Osteoblast (primary cell): Measurements from ENCODE around the gene CDH4. TPM values are rescaled to one million over a fixed set of nuclear protein-coding genes. Genes with fewer than 3 reads are reported as not detected.

Source experiments
- DNase-seq: peaks from one replicate; pipeline ENCODE4 v3.0.0; 2011; ENCODE audit warnings: low spot score, mixed read lengths; ENCODE audit not compliant: insufficient read length; ENCODE audit errors: missing footprints
- H2AFZ ChIP-seq: 2 replicates; pipeline ENCODE4 v1.6.0; 2011; ENCODE audit warnings: mild to moderate bottlenecking, low read length
- H3K27ac ChIP-seq: 2 replicates; pipeline ENCODE4 v1.5.1; 2011; ENCODE audit warnings: mild to moderate bottlenecking, low read depth, low read length, moderate library complexity
- H3K27me3 ChIP-seq: 2 replicates; pipeline ENCODE4 v1.6.0; 2012; ENCODE audit warnings: mild to moderate bottlenecking, control low read depth, inconsistent platforms, low read length, moderate library complexity; ENCODE audit not compliant: insufficient read depth
- H3K36me3 ChIP-seq: 2 replicates; pipeline ENCODE4 v1.5.1; 2011; ENCODE audit warnings: mild to moderate bottlenecking, low read length, control low read depth, moderate library complexity; ENCODE audit not compliant: insufficient read depth
- H3K4me1 ChIP-seq: 2 replicates; pipeline ENCODE4 v1.5.1; 2011; ENCODE audit warnings: mild to moderate bottlenecking, low read length, control low read depth, moderate library complexity; ENCODE audit not compliant: insufficient read depth
- H3K4me2 ChIP-seq: 2 replicates; pipeline ENCODE4 v1.6.0; 2011; ENCODE audit warnings: mild to moderate bottlenecking, low read length; ENCODE audit not compliant: insufficient read depth
- H3K4me3 ChIP-seq: fragments of 200-600 bp; sonication (generic); 3 replicates; pipeline ENCODE4 v1.5.1; 2012; ENCODE audit warnings: mild to moderate bottlenecking, low read length, inconsistent platforms; ENCODE audit not compliant: insufficient read depth
- H3K79me2 ChIP-seq: 2 replicates; pipeline ENCODE4 v1.6.0; 2012; ENCODE audit warnings: mild to moderate bottlenecking, low read length, control low read depth, inconsistent platforms; ENCODE audit not compliant: insufficient read depth
- H3K9me3 ChIP-seq: 2 replicates; pipeline ENCODE4 v1.5.1; 2011; ENCODE audit warnings: low read depth, low read length, control low read depth
- H4K20me1 ChIP-seq: 2 replicates; pipeline ENCODE4 v1.6.0; 2012; ENCODE audit warnings: mild to moderate bottlenecking, low read length, control low read depth; ENCODE audit not compliant: insufficient read depth
- total RNA-seq: library from RNA; depleted of rRNA; stranded (reverse); fragments of >200 nt; gene quantifications from 2 replicates; pipeline ENCODE4 v1.2.3, GENCODE V29; 2012
- TF ChIP-seq, protein P1 (sequence below): IDR thresholded peaks from 2 replicates; pipeline ENCODE4 v1.5.1; 2011; ENCODE audit warnings: mild to moderate bottlenecking, low read depth, low read length, moderate library complexity; ENCODE audit errors: extremely low read depth

The CDH4 gene
- total RNA-seq, 1 donor = 1.1 TPM

DNA sequence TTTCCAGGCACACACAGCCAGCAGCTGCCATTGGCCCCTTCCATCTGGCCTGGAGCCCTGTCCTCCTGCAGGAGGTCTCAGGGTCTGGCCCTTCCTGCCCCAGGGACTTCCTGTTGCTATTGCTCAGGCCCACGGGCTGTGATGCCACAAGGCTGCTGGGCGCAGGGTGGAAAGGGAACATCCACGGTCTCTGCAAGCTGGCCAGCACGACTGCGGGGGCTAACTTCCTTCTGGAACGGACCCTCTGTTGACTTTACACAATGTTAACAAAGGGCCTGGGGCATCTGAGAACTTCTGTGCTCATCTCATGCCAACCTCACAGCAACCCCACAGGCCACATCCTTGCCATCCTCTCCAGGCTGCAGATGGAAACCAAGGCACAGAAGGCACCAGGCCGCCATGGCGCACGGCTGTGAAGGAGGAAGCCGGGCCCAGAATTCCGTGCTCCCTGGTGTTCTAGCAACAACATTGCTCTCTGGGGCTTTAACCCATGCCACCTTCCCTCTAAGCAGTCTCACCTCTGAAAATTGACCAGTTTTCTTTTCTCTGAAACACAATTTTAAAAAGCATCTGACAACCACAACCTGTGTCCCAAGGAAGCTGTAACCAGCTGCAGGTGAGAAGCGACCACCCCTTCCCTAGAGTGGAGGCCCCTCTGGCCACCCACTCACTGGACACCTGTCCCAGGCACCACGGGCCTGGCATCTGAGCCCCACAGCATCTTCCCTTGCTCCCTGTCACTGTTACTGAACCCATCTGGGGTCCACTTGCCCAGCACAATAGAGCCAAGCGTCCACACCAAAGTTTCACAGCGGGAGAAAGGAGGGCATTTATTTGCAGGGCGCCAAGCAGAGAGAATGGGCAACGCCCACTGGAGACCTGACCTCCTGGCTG, 261.3 kb downstream of the CDH4 start:
- H3K79me2 ChIP-seq = no peaks in the 10 kb centered on the region
- H3K27me3 ChIP-seq = no peaks in the 10 kb centered on the region
- no peak for DNase-seq
- H3K4me1 ChIP-seq = no peaks in the 10 kb centered on the region
- no peak overlapping the region for H3K27ac ChIP-seq
- TF ChIP-seq, protein P1, sequence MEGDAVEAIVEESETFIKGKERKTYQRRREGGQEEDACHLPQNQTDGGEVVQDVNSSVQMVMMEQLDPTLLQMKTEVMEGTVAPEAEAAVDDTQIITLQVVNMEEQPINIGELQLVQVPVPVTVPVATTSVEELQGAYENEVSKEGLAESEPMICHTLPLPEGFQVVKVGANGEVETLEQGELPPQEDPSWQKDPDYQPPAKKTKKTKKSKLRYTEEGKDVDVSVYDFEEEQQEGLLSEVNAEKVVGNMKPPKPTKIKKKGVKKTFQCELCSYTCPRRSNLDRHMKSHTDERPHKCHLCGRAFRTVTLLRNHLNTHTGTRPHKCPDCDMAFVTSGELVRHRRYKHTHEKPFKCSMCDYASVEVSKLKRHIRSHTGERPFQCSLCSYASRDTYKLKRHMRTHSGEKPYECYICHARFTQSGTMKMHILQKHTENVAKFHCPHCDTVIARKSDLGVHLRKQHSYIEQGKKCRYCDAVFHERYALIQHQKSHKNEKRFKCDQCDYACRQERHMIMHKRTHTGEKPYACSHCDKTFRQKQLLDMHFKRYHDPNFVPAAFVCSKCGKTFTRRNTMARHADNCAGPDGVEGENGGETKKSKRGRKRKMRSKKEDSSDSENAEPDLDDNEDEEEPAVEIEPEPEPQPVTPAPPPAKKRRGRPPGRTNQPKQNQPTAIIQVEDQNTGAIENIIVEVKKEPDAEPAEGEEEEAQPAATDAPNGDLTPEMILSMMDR = no peak
- no peak overlapping the region for H3K4me2 ChIP-seq
- no peaks in the 10 kb centered on the region for H3K36me3 ChIP-seq
- no peaks in the 10 kb centered on the region for H3K9me3 ChIP-seq
- H4K20me1 ChIP-seq = no peaks in the 10 kb centered on the region
- H2AFZ ChIP-seq = no peak overlapping the region
- H3K4me3 ChIP-seq = no peak overlapping the region

DNA sequence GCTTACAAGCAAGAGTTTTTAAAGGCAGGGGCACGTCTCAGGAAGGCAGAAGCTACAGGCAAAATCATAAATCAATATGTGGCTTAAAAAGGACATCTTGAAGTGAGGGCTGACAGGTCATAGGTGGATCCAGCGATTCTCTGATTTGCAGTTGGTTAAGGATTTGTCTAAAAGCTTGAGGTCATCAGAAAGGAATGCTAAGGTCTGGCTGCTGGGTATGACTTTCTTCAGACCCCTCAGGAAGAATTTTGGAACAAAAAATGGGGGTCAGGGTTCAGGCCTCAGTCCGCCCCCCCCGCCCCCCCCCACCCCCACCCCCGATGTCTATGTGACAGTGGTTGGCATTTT, 261.9 kb downstream of the CDH4 start:
- no peak overlapping the region for H3K4me2 ChIP-seq
- TF ChIP-seq, protein P1 = no peak
- no peaks in the 10 kb centered on the region for H3K4me1 ChIP-seq
- no peaks in the 10 kb centered on the region for H4K20me1 ChIP-seq
- no peaks in the 10 kb centered on the region for H3K27me3 ChIP-seq
- no peaks in the 10 kb centered on the region for H3K36me3 ChIP-seq
- no peak overlapping the region for H2AFZ ChIP-seq
- DNase-seq = no peak
- no peaks in the 10 kb centered on the region for H3K79me2 ChIP-seq
- H3K4me3 ChIP-seq = no peak overlapping the region
- H3K27ac ChIP-seq = no peak overlapping the region
- H3K9me3 ChIP-seq = no peaks in the 10 kb centered on the region

DNA sequence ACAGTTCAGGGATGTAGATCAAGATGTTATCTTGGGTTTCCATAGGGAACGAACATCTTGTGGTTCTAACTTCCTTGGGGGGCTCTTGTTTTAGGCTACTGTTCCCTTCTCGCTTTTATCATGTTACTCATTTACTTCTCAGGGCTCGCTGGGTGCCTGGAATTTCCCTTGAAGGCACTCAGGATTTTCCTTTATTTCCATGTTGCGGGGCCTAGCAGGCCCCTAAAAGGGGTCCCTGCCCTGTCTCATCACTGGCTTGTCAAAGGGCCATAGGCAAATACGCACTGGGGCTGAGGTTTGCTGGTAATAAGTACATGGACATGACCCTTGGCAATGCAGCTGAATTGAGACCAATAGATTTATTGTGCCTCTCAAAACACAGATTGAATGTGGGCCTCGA, 262.3 kb downstream of the CDH4 start:
- H3K4me1 ChIP-seq = no peaks in the 10 kb centered on the region
- no peaks in the 10 kb centered on the region for H3K27me3 ChIP-seq
- H2AFZ ChIP-seq = no peak overlapping the region
- no peak overlapping the region for H3K4me3 ChIP-seq
- no peaks in the 10 kb centered on the region for H3K79me2 ChIP-seq
- H3K36me3 ChIP-seq = no peaks in the 10 kb centered on the region
- DNase-seq = no peak
- TF ChIP-seq, protein P1 = no peak
- H3K9me3 ChIP-seq = no peaks in the 10 kb centered on the region
- H3K27ac ChIP-seq = no peak overlapping the region
- no peak overlapping the region for H3K4me2 ChIP-seq
- H4K20me1 ChIP-seq = no peaks in the 10 kb centered on the region

DNA sequence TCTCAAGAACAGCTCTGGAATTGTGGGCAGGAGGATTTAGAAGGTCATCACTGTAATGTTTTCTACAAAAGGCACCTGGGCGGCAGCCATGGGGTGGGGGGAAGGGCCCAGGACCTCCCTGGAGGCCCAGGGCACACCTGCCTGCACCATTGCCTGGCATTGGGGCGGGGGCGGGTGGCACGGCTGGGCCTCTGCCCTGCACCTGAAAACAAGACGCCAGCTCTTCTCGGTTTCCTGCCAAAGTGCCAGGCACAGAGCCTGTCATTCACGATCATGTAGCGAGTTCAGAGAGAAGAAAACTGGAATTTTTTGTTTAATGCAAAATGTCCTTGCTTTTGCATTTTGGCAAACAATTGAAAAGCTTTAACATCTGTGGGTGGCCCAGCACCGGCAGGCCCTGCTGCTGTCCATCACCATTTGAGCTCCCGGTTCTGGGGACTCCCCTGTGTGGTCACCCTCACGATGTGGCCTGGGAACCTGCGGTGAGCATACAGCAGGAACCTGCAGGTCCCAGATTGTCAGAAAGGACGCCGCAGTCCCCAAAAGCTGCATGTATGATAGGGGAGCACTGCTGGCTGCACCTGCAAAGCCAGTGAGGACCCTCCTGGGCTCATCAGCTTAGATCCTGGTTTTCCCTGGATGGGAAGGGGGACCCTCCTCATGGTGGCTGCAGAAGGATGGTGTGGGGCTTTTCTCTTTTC, 262.9 kb downstream of the CDH4 start:
- Histone ChIP-seq H3K9me3 (no peaks in the 10 kb centered on the region), H3K4me1 (no peaks in the 10 kb centered on the region), H3K79me2 (no peaks in the 10 kb centered on the region), H3K27me3 (no peaks in the 10 kb centered on the region), H3K36me3 (no peaks in the 10 kb centered on the region), H2AFZ (no peak overlapping the region), H3K27ac (no peak overlapping the region), H4K20me1 (no peaks in the 10 kb centered on the region), H3K4me3 (no peak overlapping the region), H3K4me2 (no peak overlapping the region)
- no peak for DNase-seq
- TF ChIP-seq, protein P1 = no peak
